ENCODE results near the gene CTIF. TPM values are rescaled to one million over a fixed set of nuclear protein-coding genes. Genes with fewer than 3 reads are reported as not detected.

Gene CTIF
- total RNA-seq, 4 donors from 2014 or later = 72.2 to 137 (median 86.5) TPM

DNA sequence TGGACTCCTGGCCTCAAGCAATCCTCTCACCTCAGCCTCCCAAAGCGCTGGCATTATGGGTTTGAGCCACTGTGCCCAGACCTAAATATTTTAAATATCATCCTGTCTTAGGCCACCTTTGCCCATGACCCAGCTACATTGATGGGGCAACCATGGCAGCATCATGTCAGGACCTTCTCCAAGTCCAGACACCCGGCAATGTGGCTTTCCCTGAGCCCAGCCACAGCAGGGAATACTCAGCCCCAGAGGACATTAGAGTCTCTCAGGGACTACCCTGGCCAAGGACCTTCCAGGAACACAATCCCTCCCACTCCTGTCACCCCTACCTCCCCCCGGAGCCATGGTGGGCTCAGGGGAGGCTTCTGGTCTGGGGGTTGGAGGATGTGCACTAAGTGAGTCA, 339.1 kb downstream of the CTIF start:
- TF ChIP-seq EP300 (IDR thresholded peaks at IDR 0.05) (no peak), POLR2A (IDR thresholded peaks at IDR 0.05) (no peak)
- TF ChIP-seq, protein P1, sequence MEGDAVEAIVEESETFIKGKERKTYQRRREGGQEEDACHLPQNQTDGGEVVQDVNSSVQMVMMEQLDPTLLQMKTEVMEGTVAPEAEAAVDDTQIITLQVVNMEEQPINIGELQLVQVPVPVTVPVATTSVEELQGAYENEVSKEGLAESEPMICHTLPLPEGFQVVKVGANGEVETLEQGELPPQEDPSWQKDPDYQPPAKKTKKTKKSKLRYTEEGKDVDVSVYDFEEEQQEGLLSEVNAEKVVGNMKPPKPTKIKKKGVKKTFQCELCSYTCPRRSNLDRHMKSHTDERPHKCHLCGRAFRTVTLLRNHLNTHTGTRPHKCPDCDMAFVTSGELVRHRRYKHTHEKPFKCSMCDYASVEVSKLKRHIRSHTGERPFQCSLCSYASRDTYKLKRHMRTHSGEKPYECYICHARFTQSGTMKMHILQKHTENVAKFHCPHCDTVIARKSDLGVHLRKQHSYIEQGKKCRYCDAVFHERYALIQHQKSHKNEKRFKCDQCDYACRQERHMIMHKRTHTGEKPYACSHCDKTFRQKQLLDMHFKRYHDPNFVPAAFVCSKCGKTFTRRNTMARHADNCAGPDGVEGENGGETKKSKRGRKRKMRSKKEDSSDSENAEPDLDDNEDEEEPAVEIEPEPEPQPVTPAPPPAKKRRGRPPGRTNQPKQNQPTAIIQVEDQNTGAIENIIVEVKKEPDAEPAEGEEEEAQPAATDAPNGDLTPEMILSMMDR (IDR thresholded peaks at IDR 0.05) = no peak
- Histone ChIP-seq H3K4me1 (peaks cover 0 to 9% (median 4%) of the 10 kb centered on the region in 4 donors), H3K27ac (no peak overlapping the region), H3K4me3 (no peak overlapping the region), H3K9me3 (no peaks in the 10 kb centered on the region), H3K27me3 (no peaks in the 10 kb centered on the region), H3K36me3 (no peaks in the 10 kb centered on the region)
- WGBS, 2 donors = 80 to 94% methylated on average over 3 of the region's 3 CpGs
- DNase-seq (ENCODE audit: low spot score in 2 of 2) = no peak

DNA sequence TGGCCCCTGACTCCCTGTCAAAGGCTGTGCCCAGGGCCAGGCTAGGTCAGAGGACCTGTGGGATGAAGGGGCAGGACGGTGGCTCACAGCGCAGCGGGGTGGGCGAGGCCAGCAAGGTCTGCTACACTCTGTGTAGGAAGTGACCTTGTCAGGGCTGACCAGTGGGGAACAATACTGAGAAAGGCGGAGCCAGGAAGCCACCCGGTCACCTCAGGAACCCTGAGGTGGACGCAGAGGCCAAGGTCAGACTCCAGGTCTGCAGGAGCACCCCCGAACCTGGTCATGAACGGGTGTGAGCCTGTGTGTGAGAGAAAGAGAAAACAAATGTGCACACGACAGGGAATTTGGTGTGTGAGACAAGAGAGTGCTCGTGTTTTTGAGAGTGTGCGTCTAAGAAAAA, 339.6 kb downstream of the CTIF start:
- Histone ChIP-seq H3K4me1 (peaks cover 0 to 5% (median 2%) of the 10 kb centered on the region in 4 donors), H3K27ac (no peak overlapping the region), H3K9me3 (no peaks in the 10 kb centered on the region), H3K27me3 (no peaks in the 10 kb centered on the region), H3K36me3 (no peaks in the 10 kb centered on the region), H3K4me3 (no peak overlapping the region)
- TF ChIP-seq EP300 (IDR thresholded peaks at IDR 0.05) = peak in 1 of 2 donors; percentile 9
- TF ChIP-seq, protein P1 (IDR thresholded peaks at IDR 0.05) = no peak
- DNase-seq (ENCODE audit: low spot score in 2 of 2) = no peak
- 63 to 68% methylated on average over 12 of the region's 12 CpGs for WGBS, 2 donors

DNA sequence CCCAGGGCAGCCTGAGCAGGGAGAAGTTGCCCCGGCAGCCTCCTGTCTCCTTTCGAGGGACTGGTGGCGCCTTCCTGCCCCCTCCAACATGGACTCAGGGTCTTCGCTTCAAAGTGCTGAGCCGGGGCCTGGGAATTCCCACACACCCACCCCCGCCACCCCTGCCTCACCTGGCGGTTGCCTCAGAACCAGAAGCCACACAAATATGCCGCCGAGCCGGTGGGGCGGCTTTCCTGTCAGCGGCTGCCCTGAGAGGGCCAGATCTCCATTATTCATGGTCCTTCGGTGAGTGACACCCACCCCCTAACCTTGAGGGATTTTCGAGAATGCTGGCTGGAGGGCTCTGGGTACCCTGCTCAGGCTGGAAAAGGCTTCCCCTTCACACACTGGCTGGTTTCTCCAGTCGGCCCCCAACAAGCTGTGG, 340.2 kb downstream of the CTIF start:
- Histone ChIP-seq H3K27me3 (no peaks in the 10 kb centered on the region), H3K27ac (no peak overlapping the region), H3K36me3 (no peaks in the 10 kb centered on the region), H3K4me1 (peaks cover 0 to 3% (median 0%) of the 10 kb centered on the region in 4 donors), H3K4me3 (no peak overlapping the region), H3K9me3 (no peaks in the 10 kb centered on the region)
- no peak for DNase-seq (ENCODE audit: low spot score in 2 of 2)
- WGBS, 2 donors = 55 to 61% methylated on average over 11 to 14 of the region's 15 CpGs
- no peak for TF ChIP-seq POLR2A (IDR thresholded peaks at IDR 0.05)
- TF ChIP-seq, protein P1 (IDR thresholded peaks at IDR 0.05) = no peak
- no peak for TF ChIP-seq EP300 (IDR thresholded peaks at IDR 0.05)

GRCh38 chr18:48880931-48881330, 342.1 kb downstream of the CTIF start:
- 91 to 93% methylated on average over 1 of the region's 1 CpG for WGBS, 2 donors
- no peak for DNase-seq (ENCODE audit: low spot score in 2 of 2)
- Histone ChIP-seq H3K27ac (no peak overlapping the region), H3K4me3 (no peak overlapping the region), H3K36me3 (no peaks in the 10 kb centered on the region), H3K9me3 (no peaks in the 10 kb centered on the region), H3K27me3 (no peaks in the 10 kb centered on the region), H3K4me1 (peaks cover 0 to 1% (median 0%) of the 10 kb centered on the region in 4 donors)
- TF ChIP-seq EP300 (IDR thresholded peaks at IDR 0.05) (no peak), POLR2A (IDR thresholded peaks at IDR 0.05) (no peak)
- TF ChIP-seq, protein P1 (IDR thresholded peaks at IDR 0.05) = no peak

DNA sequence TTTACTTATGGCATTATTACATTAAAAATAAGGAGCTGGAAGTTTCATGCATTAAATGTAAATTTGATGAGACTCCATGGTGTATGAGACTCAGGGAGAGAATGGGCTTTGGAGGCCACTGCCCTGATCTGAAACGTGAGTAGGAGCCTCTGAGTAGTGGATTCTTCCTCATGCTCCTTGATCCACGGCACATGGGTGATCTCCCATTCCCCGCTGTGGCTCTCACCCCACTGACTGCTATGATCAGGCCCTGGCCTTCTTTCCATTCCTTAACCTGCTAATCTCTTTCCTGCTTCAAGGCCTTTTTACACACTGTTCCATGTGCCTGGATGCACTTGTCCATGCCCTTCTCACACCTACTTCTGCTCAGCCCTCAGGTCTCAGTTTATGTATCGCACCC, 343.5 kb downstream of the CTIF start:
- Histone ChIP-seq H3K27ac (no peak overlapping the region), H3K9me3 (no peaks in the 10 kb centered on the region), H3K4me3 (no peak overlapping the region), H3K4me1 (no peaks in the 10 kb centered on the region), H3K36me3 (no peaks in the 10 kb centered on the region), H3K27me3 (no peaks in the 10 kb centered on the region)
- 90 to 91% methylated on average over 4 of the region's 4 CpGs for WGBS, 2 donors
- no peak for TF ChIP-seq POLR2A (IDR thresholded peaks at IDR 0.05)
- DNase-seq (ENCODE audit: low spot score in 2 of 2) = no peak

- no peak for TF ChIP-seq EP300 (IDR thresholded peaks at IDR 0.05)
- TF ChIP-seq, protein P1 (IDR thresholded peaks at IDR 0.05) = no peak
- TF ChIP-seq POLR2A (IDR thresholded peaks at IDR 0.05) = no peak
- no peaks in the 10 kb centered on the region for H3K36me3 ChIP-seq
- no peak overlapping the region for H3K27ac ChIP-seq
- DNase-seq (ENCODE audit: low spot score in 2 of 2) = no peak
- H3K9me3 ChIP-seq = no peaks in the 10 kb centered on the region
- no peaks in the 10 kb centered on the region for H3K27me3 ChIP-seq
- WGBS, 2 donors = 83 to 86% methylated on average over 4 of the region's 4 CpGs
- H3K4me3 ChIP-seq = no peak overlapping the region
- peaks cover 0 to 3% (median 0%) of the 10 kb centered on the region in 4 donors for H3K4me1 ChIP-seq
These were observed 345.5 kb downstream of the CTIF start for GRCh38 chr18:48884306-48884705.
